K562 (cell line): Measurements from ENCODE around the gene COL13A1.

ENCODE experiments used
- HNRNPL ChIP-seq: fragments of 200-400 bp; formaldehyde crosslinking; IDR thresholded peaks from 2 replicates; pipeline ENCODE4 v1.6.1; 2017; ENCODE audit warnings: low read depth, mild to moderate bottlenecking, low read length
- RFX5 ChIP-seq: IDR thresholded peaks from 2 replicates; pipeline ENCODE4 v1.6.1; 2011; ENCODE audit warnings: low read depth, mild to moderate bottlenecking, improper control_type of control experiment, low read length
- SP1 ChIP-seq: sonication (generic); formaldehyde crosslinking; IDR thresholded peaks from 2 replicates; pipeline ENCODE4 v1.8.1; 2022; ENCODE audit warnings: mild to moderate bottlenecking, missing genetic modification reagents
- STAG1 ChIP-seq: sonication (generic); formaldehyde crosslinking; IDR thresholded peaks from 2 replicates; pipeline ENCODE4 v1.5.0; 2020; ENCODE audit warnings: missing genetic modification reagents, borderline replicate concordance
- ZNF224 ChIP-seq: sonication (generic); formaldehyde crosslinking; IDR thresholded peaks from 2 replicates; pipeline ENCODE4 v1.8.0; 2022; ENCODE audit warnings: mild to moderate bottlenecking, missing genetic modification reagents
- ZZZ3 ChIP-seq: fragments of 450-650 bp; IDR thresholded peaks from 2 replicates; pipeline ENCODE4 v1.6.1; 2016; ENCODE audit warnings: antibody characterized with exemption, mild to moderate bottlenecking, moderate library complexity
- TF ChIP-seq, protein P1 (sequence below), 3 experiments: IDR thresholded peaks in 2 of 3; conservative IDR thresholded peaks in 1 of 3; 2 replicates each; pipeline ENCODE4 v1.5.1; 2011 to 2012; ENCODE audit warnings: low read length in 3 of 3, mild to moderate bottlenecking in 3 of 3, control low read depth in 2 of 3, improper control_type of control experiment in 1 of 3, inconsistent platforms in 1 of 3, low read depth in 1 of 3, mixed read lengths in 1 of 3, moderate library complexity in 1 of 3; ENCODE audit not compliant: insufficient read depth in 2 of 3

DNA sequence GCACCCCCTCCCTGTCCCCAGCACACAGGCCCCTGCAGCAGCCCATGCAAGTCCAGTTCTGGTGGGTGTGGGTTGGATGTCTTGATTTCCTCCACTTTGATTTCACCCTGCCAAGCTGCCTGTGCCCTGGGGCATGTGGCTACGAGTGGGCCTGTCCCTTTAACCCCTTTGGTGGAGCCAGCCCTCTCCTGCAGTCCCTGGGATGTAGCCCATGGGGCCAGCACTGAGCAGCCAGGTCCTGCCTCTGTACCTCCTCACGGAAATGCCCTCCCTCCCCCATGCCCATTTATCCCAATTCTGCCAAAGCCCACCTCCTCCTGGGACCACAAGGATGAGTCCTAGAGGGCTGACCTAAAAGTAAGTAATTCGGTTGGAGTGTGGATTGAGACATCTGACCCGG, 11.9 kb downstream of the COL13A1 start:
- TF ChIP-seq SP1 = no peak
- TF ChIP-seq HNRNPL = no peak
- TF ChIP-seq ZZZ3 = no peak
- TF ChIP-seq ZNF224 (CRISPR knock-in tag) = no peak
- TF ChIP-seq STAG1 (CRISPR knock-in tag) = no peak
- TF ChIP-seq, protein P1, sequence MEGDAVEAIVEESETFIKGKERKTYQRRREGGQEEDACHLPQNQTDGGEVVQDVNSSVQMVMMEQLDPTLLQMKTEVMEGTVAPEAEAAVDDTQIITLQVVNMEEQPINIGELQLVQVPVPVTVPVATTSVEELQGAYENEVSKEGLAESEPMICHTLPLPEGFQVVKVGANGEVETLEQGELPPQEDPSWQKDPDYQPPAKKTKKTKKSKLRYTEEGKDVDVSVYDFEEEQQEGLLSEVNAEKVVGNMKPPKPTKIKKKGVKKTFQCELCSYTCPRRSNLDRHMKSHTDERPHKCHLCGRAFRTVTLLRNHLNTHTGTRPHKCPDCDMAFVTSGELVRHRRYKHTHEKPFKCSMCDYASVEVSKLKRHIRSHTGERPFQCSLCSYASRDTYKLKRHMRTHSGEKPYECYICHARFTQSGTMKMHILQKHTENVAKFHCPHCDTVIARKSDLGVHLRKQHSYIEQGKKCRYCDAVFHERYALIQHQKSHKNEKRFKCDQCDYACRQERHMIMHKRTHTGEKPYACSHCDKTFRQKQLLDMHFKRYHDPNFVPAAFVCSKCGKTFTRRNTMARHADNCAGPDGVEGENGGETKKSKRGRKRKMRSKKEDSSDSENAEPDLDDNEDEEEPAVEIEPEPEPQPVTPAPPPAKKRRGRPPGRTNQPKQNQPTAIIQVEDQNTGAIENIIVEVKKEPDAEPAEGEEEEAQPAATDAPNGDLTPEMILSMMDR (IDR thresholded peaks at IDR 0.05 in 2 of 3, conservative IDR thresholded peaks at IDR 0.05 in 1 of 3; ENCODE audit: insufficient read depth in 2 of 3, low read depth in 1 of 3, low read length in 3 of 3) = no peak
- no peak for TF ChIP-seq RFX5
